AG09309 (cell line): ENCODE measurements around the gene ABI1.

Experiments used
- DNase-seq: peaks from one replicate; pipeline ENCODE4 v3.0.0-alpha.2; 2010; ENCODE audit warnings: low read depth
- H3K4me3 ChIP-seq: 2 replicates; pipeline ENCODE4 v1.5.1; 2011; ENCODE audit warnings: mild to moderate bottlenecking, low read depth, low read length, moderate library complexity; ENCODE audit not compliant: control insufficient read depth
- TF ChIP-seq, protein P1 (sequence below): IDR thresholded peaks from 2 replicates; pipeline ENCODE4 v1.5.1; 2011; ENCODE audit warnings: mild to moderate bottlenecking, low read depth, low read length, inconsistent platforms; ENCODE audit not compliant: insufficient read depth, control insufficient read depth; ENCODE audit errors: missing control alignments

ABI1 gene

DNA sequence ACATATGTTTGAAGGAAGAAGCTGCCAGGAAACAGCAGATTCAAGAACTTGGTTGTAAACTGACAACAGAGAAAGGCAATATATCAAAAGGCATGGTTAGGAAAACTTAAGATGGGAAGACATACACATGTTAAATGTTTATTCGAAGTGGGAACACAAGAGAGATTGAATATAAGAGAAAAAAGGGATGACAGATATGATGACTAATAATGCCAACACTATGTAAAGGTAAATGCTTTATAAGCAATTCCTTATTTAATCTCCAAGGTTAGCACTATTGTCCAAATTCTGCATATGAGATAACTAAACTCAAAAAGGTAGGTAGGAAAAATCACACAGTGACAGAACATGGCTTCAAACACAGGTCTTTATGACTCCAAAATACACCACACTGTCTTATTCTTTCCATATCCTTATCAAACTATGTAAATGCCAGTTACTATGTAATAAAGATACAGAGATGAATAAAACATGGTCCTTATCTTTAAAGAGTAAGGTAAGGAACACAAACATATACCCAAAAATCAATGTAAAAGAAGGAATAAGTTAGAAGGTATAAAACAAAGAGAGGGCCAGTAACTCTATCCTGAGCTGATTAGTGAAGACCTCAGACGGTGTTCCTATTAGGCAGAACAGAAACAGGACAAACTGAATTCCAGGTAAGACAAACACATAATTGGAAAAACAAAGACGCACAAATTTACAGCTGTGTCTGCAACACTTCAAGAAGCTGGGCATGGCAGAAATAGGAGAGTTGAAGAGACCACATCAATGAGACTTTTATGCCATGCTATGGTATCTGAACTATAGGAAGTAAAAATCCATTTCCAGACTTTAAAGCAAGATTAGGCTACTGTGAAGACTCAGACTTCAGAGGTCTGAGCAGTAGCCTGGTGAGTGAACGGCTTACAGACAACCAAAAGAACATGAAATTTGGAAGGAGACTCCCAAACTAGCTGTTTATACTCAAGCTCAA, 56.1 kb downstream of the ABI1 start:
- no peak overlapping the region for H3K4me3 ChIP-seq
- TF ChIP-seq, protein P1, sequence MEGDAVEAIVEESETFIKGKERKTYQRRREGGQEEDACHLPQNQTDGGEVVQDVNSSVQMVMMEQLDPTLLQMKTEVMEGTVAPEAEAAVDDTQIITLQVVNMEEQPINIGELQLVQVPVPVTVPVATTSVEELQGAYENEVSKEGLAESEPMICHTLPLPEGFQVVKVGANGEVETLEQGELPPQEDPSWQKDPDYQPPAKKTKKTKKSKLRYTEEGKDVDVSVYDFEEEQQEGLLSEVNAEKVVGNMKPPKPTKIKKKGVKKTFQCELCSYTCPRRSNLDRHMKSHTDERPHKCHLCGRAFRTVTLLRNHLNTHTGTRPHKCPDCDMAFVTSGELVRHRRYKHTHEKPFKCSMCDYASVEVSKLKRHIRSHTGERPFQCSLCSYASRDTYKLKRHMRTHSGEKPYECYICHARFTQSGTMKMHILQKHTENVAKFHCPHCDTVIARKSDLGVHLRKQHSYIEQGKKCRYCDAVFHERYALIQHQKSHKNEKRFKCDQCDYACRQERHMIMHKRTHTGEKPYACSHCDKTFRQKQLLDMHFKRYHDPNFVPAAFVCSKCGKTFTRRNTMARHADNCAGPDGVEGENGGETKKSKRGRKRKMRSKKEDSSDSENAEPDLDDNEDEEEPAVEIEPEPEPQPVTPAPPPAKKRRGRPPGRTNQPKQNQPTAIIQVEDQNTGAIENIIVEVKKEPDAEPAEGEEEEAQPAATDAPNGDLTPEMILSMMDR, result no peak
- DNase-seq, result no peak

- no peak overlapping the region for H3K4me3 ChIP-seq
- TF ChIP-seq, protein P1, result no peak
- no peak for DNase-seq
Measured at GRCh38 chr10:26803849-26804248, 56.9 kb downstream of the ABI1 start.

DNA sequence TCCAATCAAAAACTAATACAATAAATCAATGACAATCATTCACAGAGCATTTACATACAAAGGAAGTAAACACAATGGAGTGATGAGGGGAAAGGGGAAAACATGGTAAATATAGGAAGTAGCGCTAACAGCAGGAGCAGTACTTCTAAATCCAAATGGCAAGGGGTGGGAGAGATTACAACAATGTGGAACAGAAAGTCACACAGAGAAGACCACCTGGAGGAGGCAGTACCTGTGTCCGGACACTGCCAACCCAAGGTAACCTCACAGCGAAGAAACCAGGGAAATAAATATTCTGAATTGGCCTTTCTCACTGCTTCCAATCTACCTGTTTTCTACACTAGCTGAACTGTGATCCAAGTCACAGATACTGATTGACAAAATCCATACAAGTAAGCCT, 58.2 kb downstream of the ABI1 start:
- no peak overlapping the region for H3K4me3 ChIP-seq
- no peak for DNase-seq
- TF ChIP-seq, protein P1, result no peak

DNA sequence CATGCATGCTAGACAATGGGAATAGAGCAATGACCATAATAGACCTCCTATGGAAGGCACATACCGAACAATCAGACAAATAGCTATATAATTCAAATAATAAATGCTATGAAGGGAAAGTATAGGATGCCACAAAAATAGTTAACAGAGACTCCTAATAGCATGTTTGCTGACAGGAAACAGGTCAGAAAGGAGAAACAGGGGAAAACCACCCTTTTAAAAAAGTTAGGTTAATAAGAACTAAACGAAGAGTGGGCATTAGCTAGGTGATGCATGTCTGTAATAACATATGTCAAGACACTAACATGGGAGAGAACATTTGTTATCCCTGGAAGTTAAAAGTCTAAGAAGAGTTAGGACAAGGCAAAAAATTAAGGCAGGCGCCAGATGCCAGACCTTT, 58.9 kb downstream of the ABI1 start:
- no peak overlapping the region for H3K4me3 ChIP-seq
- TF ChIP-seq, protein P1, result no peak
- DNase-seq, result no peak

DNA sequence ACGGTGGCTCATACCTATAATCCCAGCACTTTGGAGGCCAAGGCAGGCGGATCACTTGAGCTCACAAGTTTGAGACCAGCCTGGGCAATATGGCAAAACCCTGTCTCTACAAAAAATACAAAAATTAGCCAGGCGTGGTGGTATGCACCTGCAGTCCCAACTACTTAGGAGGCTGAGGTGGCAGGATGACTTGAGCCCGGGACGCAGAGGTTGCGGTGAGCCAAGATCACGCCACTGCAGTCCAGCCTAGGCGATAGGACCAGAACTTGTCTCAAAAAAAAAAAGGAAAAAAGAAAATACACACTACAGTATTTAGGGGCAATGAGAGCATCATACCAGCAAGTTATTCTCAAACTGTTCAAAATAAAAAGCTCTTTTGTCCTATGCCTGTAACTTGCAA, 59.5 kb downstream of the ABI1 start:
- no peak overlapping the region for H3K4me3 ChIP-seq
- TF ChIP-seq, protein P1, result no peak
- DNase-seq, result no peak

DNA sequence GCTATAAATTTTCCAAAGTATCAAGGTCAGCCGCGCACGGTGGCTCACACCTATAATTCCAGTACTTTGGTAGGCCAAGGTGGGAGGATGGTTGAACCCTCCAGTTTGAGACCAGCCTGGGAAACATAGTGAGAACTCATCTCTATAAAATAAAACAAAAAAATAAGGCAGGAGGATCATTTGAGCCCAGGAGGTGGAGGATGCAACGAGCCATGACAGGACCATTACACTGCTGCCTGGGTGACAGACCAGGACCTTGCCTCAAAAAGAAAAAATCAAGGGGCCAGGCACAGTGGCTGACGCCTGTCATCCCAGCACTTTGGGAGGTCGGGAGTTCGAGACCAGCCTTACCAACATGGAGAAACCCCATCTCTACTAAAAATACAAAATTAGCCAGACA, 60.3 kb downstream of the ABI1 start:
- no peak for DNase-seq
- TF ChIP-seq, protein P1, result no peak
- no peak overlapping the region for H3K4me3 ChIP-seq
